ENCODE measurements around the gene PDZD4. TPM values are rescaled to one million over a fixed set of nuclear protein-coding genes. Genes with fewer than 3 reads are reported as not detected.
A peak's percentile ranks its signal among the peaks of the same experiment; 100 is the strongest.

Gene PDZD4
- total and polyA plus RNA-seq, 9 of the 15 experiments (the other 6 are each of a cell fraction or from before 2014, with no cell fraction given): 0.05 to 0.38 (median 0.07) TPM; not detected in 5

- H3K27ac ChIP-seq (ENCODE audit: extremely low read depth, low read depth, low read length): no peak overlapping the region
- H4K20me1 ChIP-seq (replicated peaks; ENCODE audit: control insufficient read depth, insufficient read depth, low read length): no peaks in the 10 kb centered on the region
- peaks cover 17 to 22% of the 10 kb centered on the region in 2 experiments; a peak in 4 of 5 replicates for H3K4me1 ChIP-seq (replicated peaks in 1 of 2; ENCODE audit: control insufficient read depth in 2 of 2, insufficient read depth in 2 of 2, low read length in 2 of 2)
- H2AFZ ChIP-seq (ENCODE audit: low read depth, low read length): no peak overlapping the region
- intact Hi-C loops (cut with micrococcal nuclease) (no loop called here), in situ Hi-C loops (cut with MboI) (no loop called here)
- WGBS (ENCODE audit: insufficient coverage, low coverage, missing lambda C conversion rate): 92% methylated on average over 3 of the region's 3 CpGs
- H3K9me1 ChIP-seq (ENCODE audit: control insufficient read depth, insufficient read depth, low read length): no peaks in the 10 kb centered on the region
- H3K27me3 ChIP-seq (ENCODE audit: control insufficient read depth in 2 of 2, insufficient read depth in 2 of 2, low read length in 2 of 2): no peaks in the 10 kb centered on the region
- no peak for FAIRE-seq
- no peak for ATAC-seq
- H3K36me3 ChIP-seq (ENCODE audit: control insufficient read depth, insufficient read depth, low read length): no peaks in the 10 kb centered on the region
- H3K9me3 ChIP-seq (replicated peaks; ENCODE audit: control insufficient read depth, insufficient read depth, low read depth, low read length): no peaks in the 10 kb centered on the region
- ChIA-PET POLR2A (no interaction called here), CTCF (ENCODE audit: low intra/inter-chr PET ratio) (no interaction called here)
- no peak overlapping the region for H3K4me2 ChIP-seq (ENCODE audit: insufficient read depth, low read length)
- DNase-seq (ENCODE audit: extremely low read depth in 1 of 4, low spot score in 3 of 4): no peak
- TF ChIP-seq GMEB1 (CRISPR knock-in tag; IDR thresholded peaks at IDR 0.05) (no peak), ILK (tag; IDR thresholded peaks at IDR 0.05; ENCODE audit: borderline replicate concordance, low read depth) (no peak), PKNOX1 (IDR thresholded peaks at IDR 0.05) (peak; percentile 40; the same call in 1 of the 2 replicates)
- H3K4me3 ChIP-seq: no peak overlapping the region
- H3K9ac ChIP-seq (ENCODE audit: insufficient read depth in 1 of 2, low read depth in 2 of 2, low read length in 2 of 2): no peak overlapping the region
- BruUV-seq (replicated peaks): no TSS peak
- no peaks in the 10 kb centered on the region for H3K79me2 ChIP-seq (ENCODE audit: control insufficient read depth, insufficient read depth, low read length)
Measured at GRCh38 chrX:153851981-153852380, 21.6 kb upstream of the PDZD4 start.

All from K562 (cell line).